SK-N-SH (cell line): ENCODE results near the gene CES5A. TPM values are rescaled to one million over a fixed set of nuclear protein-coding genes. Genes with fewer than 3 reads are reported as not detected.

Source experiments
- CTCF ChIA-PET: fragments of 300-600, 350-600 bp; formaldehyde crosslinking; extraction: SDS; loops from one replicate; lab custom pipeline; 2021; lab: Yijun Ruan, JAX
- POLR2A ChIA-PET: fragments of 350-600 bp; sonication (Branson Sonifier 250); formaldehyde crosslinking; extraction: SDS; loops from one replicate; lab custom pipeline; 2020; ENCODE audit warnings: antibody characterized with exemption, inconsistent platforms; lab: Yijun Ruan, JAX
- DNase-seq: peaks from one replicate; pipeline ENCODE4 v3.0.0; 2012
- H2AFZ ChIP-seq: fragments of 200-600 bp; sonication (generic); 2 replicates; pipeline ENCODE4 v1.8.1; 2016; ENCODE audit warnings: antibody characterized with exemption, mild to moderate bottlenecking, low read depth
- H3F3A ChIP-seq: fragments of 200-600 bp; sonication (generic); replicated peaks from 2 replicates; pipeline ENCODE3; 2016; ENCODE audit warnings: antibody characterized with exemption, mild to moderate bottlenecking; ENCODE audit not compliant: insufficient read depth
- H3K27ac ChIP-seq, 2 experiments: fragments of 200-500 bp in 1 of 2; fragments of 200-600 bp in 1 of 2; sonication (Bioruptor generic) in 1 of 2; sonication (generic), shearing (Covaris generic) in 1 of 2; 2 replicates each; pipeline versions ENCODE4 v1.5.1 to v1.6.1; 2014 to 2016; ENCODE audit warnings: low read depth in 2 of 2, inconsistent platforms in 1 of 2, low read length in 1 of 2, mild to moderate bottlenecking in 1 of 2, mixed read lengths in 1 of 2
- H3K27me3 ChIP-seq: fragments of 200-600 bp; sonication (generic), shearing (Covaris generic); 2 replicates; pipeline ENCODE4 v1.6.1; 2016; ENCODE audit warnings: mixed run types; ENCODE audit not compliant: insufficient read depth
- H3K36me3 ChIP-seq, 2 experiments: fragments of 200-500 bp in 1 of 2; fragments of 200-600 bp in 1 of 2; sonication (Bioruptor generic) in 1 of 2; sonication (generic) in 1 of 2; replicated peaks in 1 of 2; 2 replicates each; pipeline versions ENCODE3 to v1.5.1; 2014 to 2016; ENCODE audit warnings: low read length in 1 of 2, mild to moderate bottlenecking in 1 of 2; ENCODE audit not compliant: insufficient read depth in 2 of 2, control insufficient read depth in 1 of 2
- H3K4me1 ChIP-seq, 2 experiments: fragments of 200-500 bp in 1 of 2; fragments of 200-600 bp in 1 of 2; sonication (Bioruptor generic) in 1 of 2; sonication (generic), shearing (Covaris generic) in 1 of 2; 2 replicates each; pipeline versions ENCODE4 v1.5.1 to v1.6.1; 2014 to 2016; ENCODE audit warnings: low read depth in 1 of 2, low read length in 1 of 2, mixed run types in 1 of 2; ENCODE audit not compliant: insufficient read depth in 2 of 2, control insufficient read depth in 1 of 2
- H3K4me2 ChIP-seq: fragments of 200-600 bp; sonication (generic), shearing (Covaris generic); 2 replicates; pipeline ENCODE4 v1.6.1; 2017; ENCODE audit warnings: mixed run types
- H3K4me3 ChIP-seq, 2 experiments: fragments of 200-500 bp in 1 of 2; fragments of 200-600 bp in 1 of 2; sonication (Bioruptor generic) in 1 of 2; sonication (generic), shearing (Covaris generic) in 1 of 2; 2 replicates each; pipeline versions ENCODE4 v1.5.1 to v1.8.1; 2014 to 2016; ENCODE audit warnings: low read depth in 2 of 2, inconsistent platforms in 1 of 2, low read length in 1 of 2, mild to moderate bottlenecking in 1 of 2, mixed read lengths in 1 of 2, moderate library complexity in 1 of 2
- H3K79me2 ChIP-seq: fragments of 200-600 bp; sonication (generic); 2 replicates; pipeline ENCODE4 v1.8.1; 2017; ENCODE audit warnings: mild to moderate bottlenecking; ENCODE audit not compliant: insufficient read depth
- H3K9ac ChIP-seq: fragments of 200-600 bp; sonication (generic); 2 replicates; pipeline ENCODE4 v1.6.1; 2017; ENCODE audit warnings: mixed run types
- H3K9me2 ChIP-seq: fragments of 200-600 bp; sonication (generic); 2 replicates; pipeline ENCODE4 v1.6.1; 2017; ENCODE audit warnings: mixed run types
- H3K9me3 ChIP-seq: fragments of 200-600 bp; sonication (generic); 2 replicates; pipeline ENCODE4 v1.6.1; 2017; ENCODE audit warnings: mixed run types, mild to moderate bottlenecking, moderate library complexity
- H4K20me1 ChIP-seq: fragments of 200-600 bp; sonication (generic); 2 replicates; pipeline ENCODE4 v1.6.1; 2017; ENCODE audit warnings: mild to moderate bottlenecking, mixed run types; ENCODE audit not compliant: insufficient read depth
- CHD2 ChIP-seq: fragments of 150-350 bp; IDR thresholded peaks from 2 replicates; pipeline ENCODE4 v1.6.1; 2018; ENCODE audit warnings: low read length; ENCODE audit not compliant: partially characterized antibody
- CTCF ChIP-seq: fragments of 200-600 bp; sonication (generic); IDR thresholded peaks from 2 replicates; pipeline ENCODE4 v1.6.1; 2017; ENCODE audit warnings: antibody characterized with exemption, mild to moderate bottlenecking, moderate library complexity
- FOSL2 ChIP-seq: IDR thresholded peaks from 2 replicates; pipeline ENCODE4 v1.4.0; 2012; ENCODE audit warnings: low read depth, mild to moderate bottlenecking, moderate library complexity, borderline replicate concordance
- FOXJ3 ChIP-seq: sonication (generic); formaldehyde crosslinking; IDR thresholded peaks from 2 replicates; pipeline ENCODE4 v1.5.1; 2020; ENCODE audit warnings: mild to moderate bottlenecking, missing genetic modification reagents
- GABPA ChIP-seq: IDR thresholded peaks from 2 replicates; pipeline ENCODE4 v1.4.0; 2012; ENCODE audit warnings: low read depth, mild to moderate bottlenecking
- MXI1 ChIP-seq: IDR thresholded peaks from 2 replicates; pipeline ENCODE4 v1.6.1; 2012; ENCODE audit warnings: mild to moderate bottlenecking, low read depth, low read length, improper control_type of control experiment
- NFIC ChIP-seq: IDR thresholded peaks from 2 replicates; pipeline ENCODE4 v1.4.0; 2012; ENCODE audit warnings: borderline replicate concordance
- PBX3 ChIP-seq: IDR thresholded peaks from 2 replicates; pipeline ENCODE4; 2012
- POLR2AphosphoS5 ChIP-seq: IDR thresholded peaks from 2 replicates; pipeline ENCODE4 v1.6.1; 2012; ENCODE audit warnings: low read depth, low read length
- RAD21 ChIP-seq: IDR thresholded peaks from 2 replicates; pipeline ENCODE4 v1.6.1; 2012; ENCODE audit warnings: mild to moderate bottlenecking, low read length
- RXRA ChIP-seq: IDR thresholded peaks from 2 replicates; pipeline ENCODE4 v1.4.0; 2012; ENCODE audit warnings: low read depth, mild to moderate bottlenecking, borderline replicate concordance
- SMC3 ChIP-seq: IDR thresholded peaks from 2 replicates; pipeline ENCODE4 v1.6.1; 2012; ENCODE audit warnings: low read depth, low read length, improper control_type of control experiment
- TAF1 ChIP-seq: IDR thresholded peaks from 2 replicates; pipeline ENCODE4 v1.6.1; 2012; ENCODE audit warnings: low read depth, mild to moderate bottlenecking, low read length, moderate library complexity, borderline replicate concordance
- TEAD4 ChIP-seq: IDR thresholded peaks from 2 replicates; pipeline ENCODE4 v1.4.0; 2012; ENCODE audit warnings: mild to moderate bottlenecking, borderline replicate concordance; ENCODE audit not compliant: insufficient read depth
- USF1 ChIP-seq: IDR thresholded peaks from 2 replicates; pipeline ENCODE4 v1.4.0; 2012; ENCODE audit warnings: low read depth, borderline replicate concordance
- USF2 ChIP-seq: fragments of 150-350 bp; IDR thresholded peaks from 2 replicates; pipeline ENCODE4 v1.6.1; 2017; ENCODE audit warnings: antibody characterized with exemption, low read length, low read depth, borderline replicate concordance
- ZBTB33 ChIP-seq: IDR thresholded peaks from 2 replicates; pipeline ENCODE4 v1.4.0; 2012; ENCODE audit warnings: low read depth, borderline replicate concordance
- WGBS: methylation state at CpG from one replicate; pipeline ENCODE4 v1.1.6; 2017; ENCODE audit warnings: low lambda C conversion rate; 5-methylcytosine and 5-hydroxymethylcytosine counted together
- polyA plus RNA-seq, 3 experiments: library from polyadenylated mRNA; depleted of rRNA; stranded (reverse); fragments of >200 nt; gene quantifications; 2 replicates each; pipeline ENCODE4 v1.2.3, GENCODE V29; 2012

CES5A gene
- polyA plus RNA-seq, 1 of the 3 experiments (the other 2 are of a cell fraction): not detected

- TF ChIP-seq USF2: no peak
- TF ChIP-seq SMC3: no peak
- TF ChIP-seq FOXJ3 (CRISPR knock-in tag): no peak
- no peak for TF ChIP-seq GABPA
- no peak for TF ChIP-seq FOSL2
- TF ChIP-seq PBX3: no peak
- no peak for TF ChIP-seq ZBTB33
- TF ChIP-seq RAD21: no peak
- no peak for TF ChIP-seq POLR2AphosphoS5
- no peak for TF ChIP-seq USF1
- TF ChIP-seq RXRA: no peak
- TF ChIP-seq MXI1: no peak
- no peak for TF ChIP-seq NFIC
- TF ChIP-seq TEAD4: no peak
- TF ChIP-seq CHD2: no peak
- TF ChIP-seq CTCF: no peak
- TF ChIP-seq TAF1: no peak
- no peak for DNase-seq
- Histone ChIP-seq H3F3A (no peaks in the 10 kb centered on the region), H2AFZ (no peak overlapping the region), H3K4me2 (no peak overlapping the region), H3K27me3 (no peaks in the 10 kb centered on the region), H3K9ac (no peak overlapping the region), H3K9me2 (no peaks in the 10 kb centered on the region), H3K79me2 (no peaks in the 10 kb centered on the region), H3K36me3 (no peaks in the 10 kb centered on the region), H3K9me3 (no peaks in the 10 kb centered on the region), H3K27ac (no peak overlapping the region), H4K20me1 (no peaks in the 10 kb centered on the region), H3K4me3 (no peak overlapping the region), H3K4me1 (no peaks in the 10 kb centered on the region)
- WGBS: 60% methylated on average over 13 of the region's 13 CpGs
- ChIA-PET CTCF (interaction anchor here (0.8 to 1.1 kb wide), 2 partner anchors 137 to 385 kb away, joined by 3 to 5 read pairs; no protein-coding TSS in a partner anchor), POLR2A (no interaction called here)
Measured at GRCh38 chr16:55849536-55849935, 25.6 kb downstream of the CES5A start.
